Panc1 (cell line): ENCODE data around the gene FREM1. TPM values are rescaled to one million over a fixed set of nuclear protein-coding genes. Genes with fewer than 3 reads are reported as not detected.

Experiments
- ATAC-seq: fragments of 200-7000 bp; cut with Tn5 transposase; 2 replicates; pipeline ENCODE4 v1.9.1; 2020; ENCODE audit warnings: mild to moderate bottlenecking, moderate library complexity
- BruUV-seq: library from RNA; stranded (reverse); fragments of 400-500 nt; replicated peaks from 2 replicates; lab custom pipeline; 2021; lab: Mats Ljungman, UMichigan
- CTCF ChIA-PET: fragments of 300-600 bp; sonication (Branson Sonifier 250); formaldehyde crosslinking; loops from one replicate; lab custom pipeline; 2022; ENCODE audit warnings: antibody characterized with exemption; lab: Charles Lee
- POLR2A ChIA-PET: fragments of 300-600 bp; sonication (Branson Sonifier 250); formaldehyde crosslinking; loops from one replicate; lab custom pipeline; 2022; ENCODE audit warnings: antibody characterized with exemption; lab: Charles Lee
- DNase-seq: peaks from one replicate; pipeline ENCODE4 v3.0.0-alpha.2; 2010; ENCODE audit warnings: low read depth, low spot score
- H3K27ac ChIP-seq: 2 replicates; pipeline ENCODE4 v1.5.1; 2011; ENCODE audit warnings: mild to moderate bottlenecking, low read length, inconsistent platforms
- H3K27me3 ChIP-seq: fragments of 200-500 bp; sonication (Bioruptor generic); 2 replicates; pipeline ENCODE4 v1.6.0; 2014; ENCODE audit warnings: low read length, inconsistent platforms; ENCODE audit not compliant: control insufficient read depth, insufficient read depth
- H3K36me3 ChIP-seq: fragments of 200-500 bp; sonication (Bioruptor generic); 2 replicates; pipeline ENCODE4 v1.5.1; 2014; ENCODE audit warnings: inconsistent platforms, mild to moderate bottlenecking, low read length, moderate library complexity; ENCODE audit not compliant: control insufficient read depth, insufficient read depth
- H3K4me1 ChIP-seq: 2 replicates; pipeline ENCODE4 v1.5.1; 2011; ENCODE audit warnings: inconsistent platforms, mild to moderate bottlenecking, low read length, moderate library complexity; ENCODE audit not compliant: control insufficient read depth, insufficient read depth
- H3K4me3 ChIP-seq, 2 experiments: 2 replicates each; pipeline ENCODE4 v1.5.1; 2011 to 2012; ENCODE audit warnings: low read depth in 2 of 2, low read length in 2 of 2, mild to moderate bottlenecking in 2 of 2, inconsistent platforms in 1 of 2, moderate library complexity in 1 of 2
- H3K9me3 ChIP-seq: fragments of 200-500 bp; sonication (Bioruptor generic); 2 replicates; pipeline ENCODE4 v1.5.1; 2014; ENCODE audit warnings: low read depth, mild to moderate bottlenecking, inconsistent platforms, low read length, moderate library complexity; ENCODE audit not compliant: control insufficient read depth, insufficient read depth
- CTCF ChIP-seq: fragments of 450-650 bp; IDR thresholded peaks from 2 replicates; pipeline ENCODE4 v1.5.1; 2017; ENCODE audit warnings: mild to moderate bottlenecking
- POLR2AphosphoS5 ChIP-seq: IDR thresholded peaks from 2 replicates; pipeline ENCODE4 v1.6.1; 2012; ENCODE audit warnings: mild to moderate bottlenecking, low read depth, low read length, moderate library complexity
- REST ChIP-seq, 2 experiments: IDR thresholded peaks; 2 replicates each; pipeline ENCODE4 v1.6.1; 2011 to 2012; ENCODE audit warnings: low read depth in 2 of 2, control low read depth in 1 of 2, low read length in 1 of 2, mild to moderate bottlenecking in 1 of 2, moderate library complexity in 1 of 2; ENCODE audit not compliant: insufficient read depth in 1 of 2
- SIN3A ChIP-seq: IDR thresholded peaks from 2 replicates; pipeline ENCODE4 v1.6.1; 2012; ENCODE audit warnings: low read depth, mild to moderate bottlenecking, low read length, moderate library complexity, borderline replicate concordance; ENCODE audit not compliant: insufficient read depth
- TCF7L2 ChIP-seq: IDR thresholded peaks from 2 replicates; pipeline ENCODE4 v1.6.1; 2011; ENCODE audit warnings: mild to moderate bottlenecking, low read depth, low read length, inconsistent platforms
- in situ Hi-C: cut with HindIII; loops from 2 replicates; pipeline ENCODE4 v1.10.0; 2016; ENCODE audit warnings: low sequenced_read_pairs, low pct_unique_long_range_greater_than_20kb
- intact Hi-C: fragments of 100-400 bp; cut with micrococcal nuclease; formaldehyde crosslinking; loops from one replicate; pipeline ENCODE4 v1.10.0; 2022; ENCODE audit not compliant: unreplicated experiment
- total RNA-seq: library from RNA; stranded (reverse); gene quantifications from one replicate; pipeline ENCODE4 v1.2.1, GENCODE V29; 2021; ENCODE audit not compliant: unreplicated experiment

The FREM1 gene
- total RNA-seq, 1 experiment from 2014 or later, result not detected

GRCh38 chr9:14932231-14932630 is 22.0 kb upstream of the FREM1 start:
- BruUV-seq, result no TSS peak
- CTCF ChIA-PET, result no interaction called here
- intact Hi-C loops (no loop called here), in situ Hi-C loops (no loop called here)
- POLR2A ChIA-PET, result no interaction called here
- H3K36me3 ChIP-seq, result no peaks in the 10 kb centered on the region
- ATAC-seq, result no peak
- no peak overlapping the region for H3K4me3 ChIP-seq
- H3K9me3 ChIP-seq, result no peaks in the 10 kb centered on the region
- H3K27me3 ChIP-seq, result no peaks in the 10 kb centered on the region
- H3K27ac ChIP-seq, result no peak overlapping the region
- no peak for DNase-seq
- no peaks in the 10 kb centered on the region for H3K4me1 ChIP-seq
- TF ChIP-seq REST (IDR thresholded peaks at IDR 0.05; ENCODE audit: insufficient read depth in 1 of 2, low read depth in 2 of 2, low read length in 1 of 2) (no peak), TCF7L2 (no peak), POLR2AphosphoS5 (no peak), CTCF (no peak), SIN3A (no peak)

GRCh38 chr9:14926941-14927624 is 16.9 kb upstream of the FREM1 start:
- intact Hi-C loops, result no loop called here

More at GRCh38 chr9:14926941-14927624, 16.9 kb upstream of the FREM1 start:
- H3K4me1 ChIP-seq, result no peaks in the 10 kb centered on the region
- H3K27me3 ChIP-seq, result no peaks in the 10 kb centered on the region
- CTCF ChIA-PET, result no interaction called here
- ATAC-seq, result no peak
- POLR2A ChIA-PET, result no interaction called here
- DNase-seq, result no peak
- H3K27ac ChIP-seq, result no peak overlapping the region
- H3K9me3 ChIP-seq, result no peaks in the 10 kb centered on the region
- H3K4me3 ChIP-seq, result no peak overlapping the region
- no peak for TF ChIP-seq REST (IDR thresholded peaks at IDR 0.05; ENCODE audit: insufficient read depth in 1 of 2, low read depth in 2 of 2, low read length in 1 of 2)
- no TSS peak for BruUV-seq
- no peaks in the 10 kb centered on the region for H3K36me3 ChIP-seq
- in situ Hi-C loops, result no loop called here
